H1 (cell line): ENCODE data around the gene TGFB1I1. TPM values are rescaled to one million over a fixed set of nuclear protein-coding genes. Genes with fewer than 3 reads are reported as not detected.

Experiments
- CTCF ChIA-PET: fragments of 300-600 bp; sonication (Branson Sonifier 250); formaldehyde crosslinking; loops from one replicate; lab custom pipeline; 2021; ENCODE audit not compliant: partially characterized antibody; lab: Charles Lee
- POLR2A ChIA-PET: fragments of 300-600 bp; sonication (Branson Sonifier 250); formaldehyde crosslinking; loops from one replicate; lab custom pipeline; 2021; ENCODE audit warnings: inconsistent platforms; ENCODE audit not compliant: partially characterized antibody; lab: Charles Lee
- DNase-seq, 2 experiments: peaks; one replicate each; pipeline versions ENCODE4 v3.0.0 to v3.0.0-alpha.2; 2010 to 2022; ENCODE audit warnings: low spot score in 2 of 2, low read depth in 1 of 2, mixed read lengths in 1 of 2
- FAIRE-seq: peaks from 2 replicates; lab custom pipeline; 2011; peaks lifted over from hg19 to GRCh38; lab: Jason Lieb, UNC
- H2AFZ ChIP-seq: 2 replicates; pipeline ENCODE4 v1.8.1; 2012; ENCODE audit warnings: low read length, inconsistent platforms
- H2AK5ac ChIP-seq: 2 replicates; pipeline ENCODE4 v1.6.1; 2013; ENCODE audit warnings: low read depth, low read length
- H2BK120ac ChIP-seq: replicated peaks from 2 replicates; pipeline ENCODE3; 2013; ENCODE audit warnings: low read depth, low read length, inconsistent platforms
- H2BK12ac ChIP-seq: 2 replicates; pipeline ENCODE4 v1.6.1; 2013; ENCODE audit warnings: low read depth, low read length
- H2BK15ac ChIP-seq: 2 replicates; pipeline ENCODE4 v1.6.1; 2013; ENCODE audit warnings: low read length
- H2BK20ac ChIP-seq: 2 replicates; pipeline ENCODE4 v1.6.1; 2013; ENCODE audit warnings: low read length
- H2BK5ac ChIP-seq: 2 replicates; pipeline ENCODE4 v1.6.1; 2013; ENCODE audit warnings: low read depth, low read length
- H3K14ac ChIP-seq: 2 replicates; pipeline ENCODE4 v1.6.1; 2013; ENCODE audit warnings: inconsistent platforms; ENCODE audit not compliant: insufficient read length
- H3K18ac ChIP-seq: 2 replicates; pipeline ENCODE4 v1.6.1; 2013; ENCODE audit warnings: low read length; ENCODE audit errors: extremely low read depth
- H3K23ac ChIP-seq: 2 replicates; pipeline ENCODE4 v1.6.1; 2013; ENCODE audit warnings: inconsistent platforms; ENCODE audit not compliant: insufficient read length
- H3K23me2 ChIP-seq: 2 replicates; pipeline ENCODE4 v1.6.1; 2013; ENCODE audit warnings: low read depth, low read length
- H3K27ac ChIP-seq: 2 replicates; pipeline ENCODE4 v1.6.1; 2011; ENCODE audit warnings: low read depth, low read length, inconsistent platforms
- H3K27me3 ChIP-seq, 4 experiments: replicated peaks in 1 of 4; 1 replicate in 1 of 4; 2 replicates in 3 of 4; pipeline versions ENCODE4 v1.6.1 to v1.8.1; 2011 to 2013; ENCODE audit warnings: low read length in 3 of 4, mild to moderate bottlenecking in 3 of 4, inconsistent platforms in 2 of 4, mixed read lengths in 2 of 4, moderate library complexity in 1 of 4; ENCODE audit not compliant: control insufficient read depth in 3 of 4, insufficient read depth in 3 of 4; ENCODE audit errors: extremely low read depth in 1 of 4
- H3K36me3 ChIP-seq, 4 experiments: 2 replicates each; pipeline versions ENCODE4 v1.6.1 to v1.8.1; 2011 to 2013; ENCODE audit warnings: mild to moderate bottlenecking in 4 of 4, low read length in 3 of 4, moderate library complexity in 2 of 4, control low read depth in 1 of 4, inconsistent platforms in 1 of 4; ENCODE audit not compliant: insufficient read depth in 4 of 4, control insufficient read depth in 2 of 4
- H3K4ac ChIP-seq: replicated peaks from 2 replicates; pipeline ENCODE3; 2013; ENCODE audit warnings: low read length, low read depth, mixed read lengths, inconsistent platforms; ENCODE audit not compliant: insufficient read length
- H3K4me1 ChIP-seq, 4 experiments: replicated peaks in 1 of 4; 1 replicate in 1 of 4; 2 replicates in 3 of 4; pipeline versions ENCODE4 v1.6.1 to v1.8.1; 2011 to 2013; ENCODE audit warnings: low read length in 3 of 4, inconsistent platforms in 2 of 4, mixed read lengths in 1 of 4; ENCODE audit not compliant: insufficient read depth in 4 of 4, control insufficient read depth in 3 of 4
- H3K4me2 ChIP-seq, 2 experiments: 2 replicates each; pipeline versions ENCODE4 v1.6.1 to v1.8.1; 2011 to 2013; ENCODE audit warnings: low read depth in 2 of 2, low read length in 2 of 2, control low read depth in 1 of 2, inconsistent platforms in 1 of 2, mild to moderate bottlenecking in 1 of 2; ENCODE audit not compliant: insufficient read depth in 1 of 2
- H3K4me3 ChIP-seq, 4 experiments: fragments of 200-600, 300-600 bp in 1 of 4; sonication (generic), shearing (Covaris generic), sonication (Bioruptor Twin) in 1 of 4; 2 replicates each; pipeline versions ENCODE4 v1.5.1 to v1.8.1; 2011 to 2016; ENCODE audit warnings: low read length in 4 of 4, low read depth in 3 of 4, control low read depth in 2 of 4, inconsistent platforms in 2 of 4, mild to moderate bottlenecking in 2 of 4, mixed read lengths in 1 of 4, moderate library complexity in 1 of 4; ENCODE audit not compliant: insufficient read depth in 2 of 4; ENCODE audit errors: extremely low read depth in 1 of 4
- H3K56ac ChIP-seq: replicated peaks from 2 replicates; pipeline ENCODE3; 2013; ENCODE audit warnings: low read depth, mild to moderate bottlenecking, mixed read lengths, low read length, inconsistent platforms; ENCODE audit not compliant: insufficient read length
- H3K79me1 ChIP-seq: 2 replicates; pipeline ENCODE4 v1.6.1; 2013; ENCODE audit warnings: low read depth, low read length, control low read depth
- H3K79me2 ChIP-seq, 2 experiments: 2 replicates each; pipeline versions ENCODE4 v1.6.1 to v1.8.1; 2012 to 2013; ENCODE audit warnings: low read length in 2 of 2, mild to moderate bottlenecking in 2 of 2, inconsistent platforms in 1 of 2; ENCODE audit not compliant: insufficient read depth in 2 of 2, control insufficient read depth in 1 of 2
- H3K9ac ChIP-seq, 4 experiments: replicated peaks in 1 of 4; 1 replicate in 1 of 4; 2 replicates in 3 of 4; pipeline versions ENCODE4 v1.6.1 to v1.8.1; 2011 to 2013; ENCODE audit warnings: low read depth in 3 of 4, low read length in 3 of 4, control low read depth in 2 of 4, mild to moderate bottlenecking in 2 of 4, moderate library complexity in 2 of 4, inconsistent platforms in 1 of 4; ENCODE audit errors: extremely low read depth in 1 of 4
- H3K9me3 ChIP-seq, 2 experiments: 2 replicates each; pipeline versions ENCODE4 v1.6.1 to v1.8.1; 2012 to 2013; ENCODE audit warnings: mild to moderate bottlenecking in 2 of 2, moderate library complexity in 2 of 2, control low read depth in 1 of 2, inconsistent platforms in 1 of 2, low read depth in 1 of 2, low read length in 1 of 2, mixed read lengths in 1 of 2; ENCODE audit not compliant: insufficient read depth in 2 of 2
- H4K20me1 ChIP-seq, 2 experiments: replicated peaks in 1 of 2; 2 replicates each; pipeline versions ENCODE3 to v1.8.1; 2011 to 2013; ENCODE audit warnings: inconsistent platforms in 2 of 2, low read length in 2 of 2, mild to moderate bottlenecking in 1 of 2; ENCODE audit not compliant: insufficient read depth in 2 of 2, control insufficient read depth in 1 of 2
- H4K5ac ChIP-seq: 2 replicates; pipeline ENCODE4 v1.6.1; 2013; ENCODE audit warnings: low read length, low read depth, mixed read lengths, inconsistent platforms; ENCODE audit not compliant: insufficient read length
- H4K8ac ChIP-seq: 2 replicates; pipeline ENCODE4 v1.8.0; 2013; ENCODE audit warnings: mild to moderate bottlenecking, moderate library complexity, low read length, inconsistent platforms; ENCODE audit not compliant: insufficient read depth; ENCODE audit errors: extremely low read depth
- H4K91ac ChIP-seq: replicated peaks from 2 replicates; pipeline ENCODE3; 2013; ENCODE audit warnings: low read length, mixed read lengths, inconsistent platforms; ENCODE audit not compliant: insufficient read length
- CHD1 ChIP-seq: IDR thresholded peaks from 2 replicates; pipeline ENCODE4 v1.6.1; 2012; ENCODE audit warnings: low read depth, low read length, improper control_type of control experiment
- MAFK ChIP-seq: IDR thresholded peaks from 2 replicates; pipeline ENCODE4 v1.6.1; 2012; ENCODE audit warnings: low read depth, mild to moderate bottlenecking, improper control_type of control experiment, low read length
- POLR2AphosphoS5 ChIP-seq: IDR thresholded peaks from 2 replicates; pipeline ENCODE4 v1.6.1; 2011; ENCODE audit warnings: low read depth, low read length
- SIRT6 ChIP-seq: IDR thresholded peaks from one replicate; pipeline ENCODE4 v1.7.1; 2012; ENCODE audit warnings: low read length, inconsistent platforms
- SP2 ChIP-seq: IDR thresholded peaks from 2 replicates; pipeline ENCODE4 v1.6.1; 2012; ENCODE audit warnings: mild to moderate bottlenecking, low read length, inconsistent platforms
- WGBS, 2 experiments: shearing (Covaris generic) in 1 of 2; methylation state at CpG; one replicate each; pipeline versions ENCODE4 v1.1.6 to v1.1.7; 2013 to 2015; ENCODE audit warnings: low lambda C conversion rate in 2 of 2, mixed read lengths in 2 of 2, inconsistent platforms in 1 of 2, low coverage in 1 of 2, missing lambda C conversion rate in 1 of 2; ENCODE audit not compliant: insufficient replicate concordance in 2 of 2, insufficient coverage in 1 of 2, insufficient read length in 1 of 2; ENCODE audit errors: extremely low coverage in 1 of 2, missing lambda C conversion rate in 1 of 2; 5-methylcytosine and 5-hydroxymethylcytosine counted together
- polyA plus RNA-seq, 7 experiments: library from polyadenylated mRNA; depleted of rRNA in 3 of 7; stranded (reverse) in 5 of 7; unstranded in 2 of 7; fragments of >200 nt in 5 of 7; fragments of 200-250 nt in 2 of 7; gene quantifications; 1 replicate in 5 of 7; 2 replicates in 1 of 7; 4 replicates in 1 of 7; pipeline versions ENCODE4 v1.2.1 to v1.2.3, GENCODE V29; 2011 to 2013; ENCODE audit warnings: missing spikeins in 2 of 7, mixed read lengths in 2 of 7
- total RNA-seq: library from RNA; stranded (reverse); fragmentation: NEBNext Ultra II Directional; extraction: Animal tissue kit (Norgen Biotek cat#: 25700); gene quantifications from 2 replicates; pipeline ENCODE4 v1.2.1, GENCODE V29; 2021

TGFB1I1 gene
- total and polyA plus RNA-seq, 2 of the 8 experiments (the other 6 are each of a cell fraction or from before 2014, with no cell fraction given), result 5.6 to 5.8 TPM

DNA sequence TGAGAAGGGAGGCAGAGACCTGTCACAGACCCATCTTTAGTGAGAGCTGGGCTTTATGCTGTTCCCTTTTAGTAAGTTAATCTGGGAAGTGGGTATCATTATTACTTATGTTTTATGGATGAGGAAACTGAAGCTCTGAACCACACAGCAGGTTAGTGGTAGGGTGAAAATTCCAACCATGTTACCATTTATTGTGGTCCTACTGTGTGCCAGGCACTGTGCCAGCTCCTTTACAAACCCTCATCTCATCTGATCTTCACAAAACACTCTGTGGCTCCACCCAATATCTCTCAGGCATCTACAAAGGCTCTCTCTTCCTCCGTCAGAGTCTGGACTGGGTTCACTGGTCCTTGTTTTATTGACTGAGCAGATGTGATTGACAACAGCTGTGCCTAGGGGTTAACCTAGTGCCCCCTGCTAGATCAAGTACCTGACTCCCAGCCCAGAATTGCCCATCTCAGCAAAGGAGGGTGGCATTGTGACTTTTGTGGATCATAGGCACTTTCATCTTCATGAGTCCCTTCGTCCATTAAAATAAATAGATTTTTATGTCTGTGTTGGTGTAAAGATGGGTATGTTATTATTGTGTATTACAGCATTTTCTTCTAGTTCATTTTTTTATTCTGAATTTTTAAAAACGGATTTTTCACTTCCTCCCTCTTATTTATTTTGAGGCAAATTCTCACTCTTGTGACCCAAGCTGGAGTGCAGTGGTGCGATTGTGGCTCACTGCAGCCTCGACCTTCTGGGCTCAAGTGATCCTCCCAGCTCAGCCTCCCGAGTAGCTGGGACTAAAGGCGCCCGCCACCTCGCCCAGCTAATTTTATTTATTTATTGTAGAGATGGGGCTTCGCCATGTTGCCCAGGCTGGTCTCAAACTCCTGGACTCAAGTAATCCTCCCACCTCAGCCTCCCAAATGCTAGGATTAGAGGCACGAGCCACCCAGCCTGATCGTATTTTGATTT lies 3.1 kb downstream of the TGFB1I1 start:
- Histone ChIP-seq H3K23me2 (peaks cover 19% of the 10 kb centered on the region; the same call in 1 of the 2 replicates), H3K36me3 (no peaks in the 10 kb centered on the region), H4K8ac (no peak overlapping the region), H2BK5ac (no peak overlapping the region), H3K4me3 (peak overlapping the region in 1 of 4 experiments; percentile 79; a peak in 1 of 8 replicates), H3K27ac (no peak overlapping the region), H3K9ac (no peak overlapping the region), H2AFZ (no peak overlapping the region), H3K14ac (no peak overlapping the region), H3K4me1 (peaks cover 0 to 12% (median 3%) of the 10 kb centered on the region in 4 experiments; a peak in 5 of 7 replicates), H3K18ac (no peak overlapping the region), H3K23ac (no peak overlapping the region), H3K56ac (no peak overlapping the region), H4K20me1 (peaks cover 0 to 3% of the 10 kb centered on the region in 2 experiments), H3K79me2 (no peaks in the 10 kb centered on the region), H3K79me1 (no peaks in the 10 kb centered on the region), H3K4ac (no peak overlapping the region), H2BK20ac (no peak overlapping the region), H4K91ac (no peak overlapping the region), H2AK5ac (no peak overlapping the region), H3K4me2 (peak overlapping the region in 1 of 2 experiments; percentile 62; a peak in 1 of 4 replicates), H3K27me3 (peaks cover 2 to 43% (median 36%) of the 10 kb centered on the region in 4 experiments), H4K5ac (no peak overlapping the region), H2BK15ac (no peak overlapping the region), H2BK12ac (no peak overlapping the region), H3K9me3 (no peaks in the 10 kb centered on the region), H2BK120ac (no peak overlapping the region)
- POLR2A ChIA-PET, result interaction anchor here (0.7 to 6.0 kb wide), 3 partner anchors 13 to 32 kb away, joined by 3 to 40 read pairs (median 31); partner anchors contain the start of genes ARMC5 and ZNF843
- FAIRE-seq, result no peak
- no peak for DNase-seq
- no peak for TF ChIP-seq SIRT6
- no peak for TF ChIP-seq SP2
- TF ChIP-seq MAFK, result no peak
- no peak for TF ChIP-seq POLR2AphosphoS5
- TF ChIP-seq CHD1, result no peak
- CTCF ChIA-PET, result interaction anchor here (0.6 to 5.1 kb wide), 6 partner anchors 14 to 260 kb away, joined by 3 to 35 read pairs (median 3); no protein-coding TSS in a partner anchor
- WGBS, 2 experiments, result 89% methylated on average over 12 of the region's 12 CpGs; no CpG with 5 or more reads in 1 of the 2 experiments
